K562 (cell line): ENCODE measurements around the gene EXOC6. TPM values are rescaled to one million over a fixed set of nuclear protein-coding genes. Genes with fewer than 3 reads are reported as not detected.

ENCODE experiments used
- BDP1 ChIP-seq: IDR thresholded peaks from 3 replicates; pipeline ENCODE4 v1.6.1; 2011; ENCODE audit not compliant: insufficient read length, insufficient read depth
- DMBX1 ChIP-seq: fragments of 250-450 bp; sonication (Bioruptor Pico); IDR thresholded peaks from 2 replicates; pipeline ENCODE4 v1.8.0; 2022; ENCODE audit warnings: inconsistent platforms, mild to moderate bottlenecking, moderate library complexity, borderline replicate concordance
- MEIS2 ChIP-seq: fragments of 450-650 bp; IDR thresholded peaks from 2 replicates; pipeline ENCODE4 v1.6.1; 2014; ENCODE audit warnings: mild to moderate bottlenecking; ENCODE audit not compliant: partially characterized antibody
- SMAD3 ChIP-seq: fragments of 450-650 bp; formaldehyde crosslinking; conservative IDR thresholded peaks from 2 replicates; pipeline ENCODE4 v1.4.0; 2020; ENCODE audit warnings: mild to moderate bottlenecking
- TBL1XR1 ChIP-seq, 2 experiments: IDR thresholded peaks; 2 replicates each; pipeline ENCODE4 v1.6.1; 2012; ENCODE audit warnings: improper control_type of control experiment in 2 of 2, low read length in 2 of 2, mild to moderate bottlenecking in 1 of 2
- TCF7 ChIP-seq: sonication (generic); IDR thresholded peaks from 2 replicates; pipeline ENCODE4 v1.6.1; 2016; ENCODE audit warnings: antibody characterized with exemption, borderline replicate concordance
- ZNF217 ChIP-seq: sonication (generic); formaldehyde crosslinking; IDR thresholded peaks from 2 replicates; pipeline ENCODE4 v1.8.0; 2022; ENCODE audit warnings: mild to moderate bottlenecking, missing genetic modification reagents
- ZNF780A ChIP-seq: fragments of 250-450 bp; sonication (Bioruptor Pico); IDR thresholded peaks from 2 replicates; pipeline ENCODE4 v1.5.0; 2021; ENCODE audit warnings: mild to moderate bottlenecking
- polyA plus RNA-seq, 8 experiments: library from polyadenylated mRNA; depleted of rRNA in 4 of 8; stranded (reverse) in 5 of 8; unstranded in 3 of 8; fragments of >200 nt; fragmentation: Nextera tagmentation in 2 of 8; fragmentation: Illumina TruSeq in 1 of 8; extraction: Ambion mirVana in 2 of 8; extraction: Trizol in 1 of 8; gene quantifications; 2 replicates each; pipeline versions ENCODE4 v1.2.1 to v1.2.3, GENCODE V29; 2011 to 2014; ENCODE audit warnings: inconsistent platforms in 1 of 8, missing spikeins in 1 of 8
- total RNA-seq, 7 experiments: library from RNA; depleted of rRNA in 6 of 7; stranded (reverse); fragments of >200 nt in 6 of 7; fragmentation: Illumina TruSeq in 2 of 7; extraction: Trizol in 2 of 7; gene quantifications; 2 replicates each; pipeline versions ENCODE4 v1.2.1 to v1.2.3, GENCODE V29; 2011 to 2021; ENCODE audit warnings: low replicate concordance in 1 of 7
- TF ChIP-seq, protein P1 (sequence below): conservative IDR thresholded peaks from 2 replicates; pipeline ENCODE4 v1.6.1; 2011; ENCODE audit warnings: low read depth, mild to moderate bottlenecking, low read length; ENCODE audit not compliant: control insufficient read depth
- TF ChIP-seq, protein P2 (sequence below), 2 experiments: fragments of 450-650 bp in 1 of 2; sonication (generic) in 1 of 2; formaldehyde crosslinking in 1 of 2; IDR thresholded peaks in 1 of 2; conservative IDR thresholded peaks in 1 of 2; 2 replicates each; pipeline versions ENCODE4 v1.6.1 to v1.8.1; 2016 to 2023; ENCODE audit warnings: mild to moderate bottlenecking in 2 of 2, moderate library complexity in 2 of 2, inconsistent platforms in 1 of 2, missing genetic modification reagents in 1 of 2
- TF ChIP-seq, protein P3 (sequence below): sonication (generic); formaldehyde crosslinking; IDR thresholded peaks from 2 replicates; pipeline ENCODE4 v1.8.1; 2023; ENCODE audit warnings: mild to moderate bottlenecking, missing genetic modification reagents
- TF ChIP-seq, protein P4 (sequence below): fragments of 450-650 bp; IDR thresholded peaks from 2 replicates; pipeline ENCODE4 v1.6.1; 2016
- TF ChIP-seq, protein P5 (sequence below): fragments of 250-450 bp; sonication (Bioruptor Pico); IDR thresholded peaks from 2 replicates; pipeline ENCODE4 v1.4.0; 2020
- TF ChIP-seq, protein P6 (sequence below): fragments of 250-450 bp; sonication (Bioruptor Pico); IDR thresholded peaks from 2 replicates; pipeline ENCODE4 v1.8.0; 2021; ENCODE audit warnings: mild to moderate bottlenecking, moderate library complexity

The EXOC6 gene
- total and polyA plus RNA-seq, 9 of the 15 experiments (the other 6 are each of a cell fraction or from before 2014, with no cell fraction given): 13.9 to 42.8 (median 24.9) TPM

DNA sequence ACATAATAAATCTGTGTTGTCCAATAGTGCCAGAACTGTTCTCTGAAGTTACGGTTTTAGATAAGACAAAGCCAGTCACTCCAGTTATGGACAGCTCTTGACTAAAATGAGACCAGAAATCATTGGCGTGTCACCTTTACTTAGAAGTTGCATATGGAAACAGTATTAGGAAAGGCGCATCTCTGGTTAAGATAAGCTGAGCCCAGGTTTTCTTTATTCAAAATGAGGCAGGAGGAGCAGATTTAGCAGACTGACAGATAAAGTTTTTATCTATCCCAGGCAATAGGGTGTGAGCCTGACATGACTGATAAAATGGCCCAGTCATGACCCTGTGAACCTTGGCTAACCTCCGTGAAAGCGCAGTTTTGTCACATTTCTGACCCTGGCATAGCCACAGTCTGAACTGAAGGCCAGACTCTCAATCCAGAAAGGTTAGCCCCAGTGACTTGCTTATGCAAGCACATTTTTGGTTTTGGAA is 229.6 kb downstream of the EXOC6 start (continued):
- TF ChIP-seq, protein P1, sequence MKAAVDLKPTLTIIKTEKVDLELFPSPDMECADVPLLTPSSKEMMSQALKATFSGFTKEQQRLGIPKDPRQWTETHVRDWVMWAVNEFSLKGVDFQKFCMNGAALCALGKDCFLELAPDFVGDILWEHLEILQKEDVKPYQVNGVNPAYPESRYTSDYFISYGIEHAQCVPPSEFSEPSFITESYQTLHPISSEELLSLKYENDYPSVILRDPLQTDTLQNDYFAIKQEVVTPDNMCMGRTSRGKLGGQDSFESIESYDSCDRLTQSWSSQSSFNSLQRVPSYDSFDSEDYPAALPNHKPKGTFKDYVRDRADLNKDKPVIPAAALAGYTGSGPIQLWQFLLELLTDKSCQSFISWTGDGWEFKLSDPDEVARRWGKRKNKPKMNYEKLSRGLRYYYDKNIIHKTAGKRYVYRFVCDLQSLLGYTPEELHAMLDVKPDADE: no peak
- TF ChIP-seq DMBX1 (CRISPR knock-in tag): peak; percentile 46; the same call in 1 of the 2 replicates
- TF ChIP-seq, protein P2, sequence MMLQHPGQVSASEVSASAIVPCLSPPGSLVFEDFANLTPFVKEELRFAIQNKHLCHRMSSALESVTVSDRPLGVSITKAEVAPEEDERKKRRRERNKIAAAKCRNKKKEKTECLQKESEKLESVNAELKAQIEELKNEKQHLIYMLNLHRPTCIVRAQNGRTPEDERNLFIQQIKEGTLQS (IDR thresholded peaks at IDR 0.05): peak; percentile 34; the same call in 1 of the 2 replicates
- TF ChIP-seq, protein P2 (CRISPR knock-in tag; conservative IDR thresholded peaks at IDR 0.05): no peak
- TF ChIP-seq, protein P3, sequence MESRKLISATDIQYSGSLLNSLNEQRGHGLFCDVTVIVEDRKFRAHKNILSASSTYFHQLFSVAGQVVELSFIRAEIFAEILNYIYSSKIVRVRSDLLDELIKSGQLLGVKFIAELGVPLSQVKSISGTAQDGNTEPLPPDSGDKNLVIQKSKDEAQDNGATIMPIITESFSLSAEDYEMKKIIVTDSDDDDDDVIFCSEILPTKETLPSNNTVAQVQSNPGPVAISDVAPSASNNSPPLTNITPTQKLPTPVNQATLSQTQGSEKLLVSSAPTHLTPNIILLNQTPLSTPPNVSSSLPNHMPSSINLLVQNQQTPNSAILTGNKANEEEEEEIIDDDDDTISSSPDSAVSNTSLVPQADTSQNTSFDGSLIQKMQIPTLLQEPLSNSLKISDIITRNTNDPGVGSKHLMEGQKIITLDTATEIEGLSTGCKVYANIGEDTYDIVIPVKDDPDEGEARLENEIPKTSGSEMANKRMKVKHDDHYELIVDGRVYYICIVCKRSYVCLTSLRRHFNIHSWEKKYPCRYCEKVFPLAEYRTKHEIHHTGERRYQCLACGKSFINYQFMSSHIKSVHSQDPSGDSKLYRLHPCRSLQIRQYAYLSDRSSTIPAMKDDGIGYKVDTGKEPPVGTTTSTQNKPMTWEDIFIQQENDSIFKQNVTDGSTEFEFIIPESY (CRISPR knock-in tag): 0 out of 2 replicates have a peak, but pooled peaks have one; percentile 17
- peak in 1 of 2 experiments; percentile 88; a peak in 2 of 4 replicates for TF ChIP-seq TBL1XR1 (IDR thresholded peaks at IDR 0.05; ENCODE audit: low read length in 2 of 2)
- 0 out of 2 replicates have a peak, but pooled peaks have one; percentile 41 for TF ChIP-seq TCF7
- no peak for TF ChIP-seq ZNF780A (CRISPR knock-in tag)
- 0 out of 2 replicates have a peak, but pooled peaks have one; percentile 44 for TF ChIP-seq SMAD3 (CRISPR knock-in tag)
- TF ChIP-seq, protein P4, sequence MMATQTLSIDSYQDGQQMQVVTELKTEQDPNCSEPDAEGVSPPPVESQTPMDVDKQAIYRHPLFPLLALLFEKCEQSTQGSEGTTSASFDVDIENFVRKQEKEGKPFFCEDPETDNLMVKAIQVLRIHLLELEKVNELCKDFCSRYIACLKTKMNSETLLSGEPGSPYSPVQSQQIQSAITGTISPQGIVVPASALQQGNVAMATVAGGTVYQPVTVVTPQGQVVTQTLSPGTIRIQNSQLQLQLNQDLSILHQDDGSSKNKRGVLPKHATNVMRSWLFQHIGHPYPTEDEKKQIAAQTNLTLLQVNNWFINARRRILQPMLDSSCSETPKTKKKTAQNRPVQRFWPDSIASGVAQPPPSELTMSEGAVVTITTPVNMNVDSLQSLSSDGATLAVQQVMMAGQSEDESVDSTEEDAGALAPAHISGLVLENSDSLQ: peak; percentile 88
- TF ChIP-seq MEIS2: peak; percentile 93
- TF ChIP-seq, protein P5, sequence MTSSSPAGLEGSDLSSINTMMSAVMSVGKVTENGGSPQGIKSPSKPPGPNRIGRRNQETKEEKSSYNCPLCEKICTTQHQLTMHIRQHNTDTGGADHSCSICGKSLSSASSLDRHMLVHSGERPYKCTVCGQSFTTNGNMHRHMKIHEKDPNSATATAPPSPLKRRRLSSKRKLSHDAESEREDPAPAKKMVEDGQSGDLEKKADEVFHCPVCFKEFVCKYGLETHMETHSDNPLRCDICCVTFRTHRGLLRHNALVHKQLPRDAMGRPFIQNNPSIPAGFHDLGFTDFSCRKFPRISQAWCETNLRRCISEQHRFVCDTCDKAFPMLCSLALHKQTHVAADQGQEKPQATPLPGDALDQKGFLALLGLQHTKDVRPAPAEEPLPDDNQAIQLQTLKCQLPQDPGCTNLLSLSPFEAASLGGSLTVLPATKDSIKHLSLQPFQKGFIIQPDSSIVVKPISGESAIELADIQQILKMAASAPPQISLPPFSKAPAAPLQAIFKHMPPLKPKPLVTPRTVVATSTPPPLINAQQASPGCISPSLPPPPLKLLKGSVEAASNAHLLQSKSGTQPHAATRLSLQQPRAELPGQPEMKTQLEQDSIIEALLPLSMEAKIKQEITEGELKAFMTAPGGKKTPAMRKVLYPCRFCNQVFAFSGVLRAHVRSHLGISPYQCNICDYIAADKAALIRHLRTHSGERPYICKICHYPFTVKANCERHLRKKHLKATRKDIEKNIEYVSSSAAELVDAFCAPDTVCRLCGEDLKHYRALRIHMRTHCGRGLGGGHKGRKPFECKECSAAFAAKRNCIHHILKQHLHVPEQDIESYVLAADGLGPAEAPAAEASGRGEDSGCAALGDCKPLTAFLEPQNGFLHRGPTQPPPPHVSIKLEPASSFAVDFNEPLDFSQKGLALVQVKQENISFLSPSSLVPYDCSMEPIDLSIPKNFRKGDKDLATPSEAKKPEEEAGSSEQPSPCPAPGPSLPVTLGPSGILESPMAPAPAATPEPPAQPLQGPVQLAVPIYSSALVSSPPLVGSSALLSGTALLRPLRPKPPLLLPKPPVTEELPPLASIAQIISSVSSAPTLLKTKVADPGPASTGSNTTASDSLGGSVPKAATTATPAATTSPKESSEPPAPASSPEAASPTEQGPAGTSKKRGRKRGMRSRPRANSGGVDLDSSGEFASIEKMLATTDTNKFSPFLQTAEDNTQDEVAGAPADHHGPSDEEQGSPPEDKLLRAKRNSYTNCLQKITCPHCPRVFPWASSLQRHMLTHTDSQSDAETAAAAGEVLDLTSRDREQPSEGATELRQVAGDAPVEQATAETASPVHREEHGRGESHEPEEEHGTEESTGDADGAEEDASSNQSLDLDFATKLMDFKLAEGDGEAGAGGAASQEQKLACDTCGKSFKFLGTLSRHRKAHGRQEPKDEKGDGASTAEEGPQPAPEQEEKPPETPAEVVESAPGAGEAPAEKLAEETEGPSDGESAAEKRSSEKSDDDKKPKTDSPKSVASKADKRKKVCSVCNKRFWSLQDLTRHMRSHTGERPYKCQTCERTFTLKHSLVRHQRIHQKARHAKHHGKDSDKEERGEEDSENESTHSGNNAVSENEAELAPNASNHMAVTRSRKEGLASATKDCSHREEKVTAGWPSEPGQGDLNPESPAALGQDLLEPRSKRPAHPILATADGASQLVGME (CRISPR knock-in tag): no peak
- TF ChIP-seq, protein P6, sequence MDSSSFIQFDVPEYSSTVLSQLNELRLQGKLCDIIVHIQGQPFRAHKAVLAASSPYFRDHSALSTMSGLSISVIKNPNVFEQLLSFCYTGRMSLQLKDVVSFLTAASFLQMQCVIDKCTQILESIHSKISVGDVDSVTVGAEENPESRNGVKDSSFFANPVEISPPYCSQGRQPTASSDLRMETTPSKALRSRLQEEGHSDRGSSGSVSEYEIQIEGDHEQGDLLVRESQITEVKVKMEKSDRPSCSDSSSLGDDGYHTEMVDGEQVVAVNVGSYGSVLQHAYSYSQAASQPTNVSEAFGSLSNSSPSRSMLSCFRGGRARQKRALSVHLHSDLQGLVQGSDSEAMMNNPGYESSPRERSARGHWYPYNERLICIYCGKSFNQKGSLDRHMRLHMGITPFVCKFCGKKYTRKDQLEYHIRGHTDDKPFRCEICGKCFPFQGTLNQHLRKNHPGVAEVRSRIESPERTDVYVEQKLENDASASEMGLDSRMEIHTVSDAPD: no peak
- no peak for TF ChIP-seq ZNF217 (CRISPR knock-in tag)
- no peak for TF ChIP-seq BDP1
